Stimulated activated CD8-positive, alpha-beta memory T cell treated with anti-CD3 and anti-CD28 coated beads, Interleukin-12 subunit alpha, Interleukin-12 subunit beta, amount 100 ng/mL, for 24 hours (primary cell): ENCODE results near the gene SHISA3.

Source experiments
- DNase-seq: peaks from one replicate; pipeline ENCODE4 v3.0.0-alpha.2; 2020; ENCODE audit errors: extremely low read depth

Gene SHISA3

GRCh38 chr4:42391981-42392380 is 5.3 kb upstream of the SHISA3 start:
- DNase-seq, result no peak

- DNase-seq, result no peak
Observed at GRCh38 chr4:42392436-42392835, 4.9 kb upstream of the SHISA3 start.

- no peak for DNase-seq
Observed at GRCh38 chr4:42395595-42395994, 1.7 kb upstream of the SHISA3 start.

- no peak for DNase-seq
Observed at GRCh38 chr4:42396361-42396751, 932 bp upstream of the SHISA3 start.

GRCh38 chr4:42397635-42398170 is 415 bp downstream of the SHISA3 start:
- DNase-seq, result no peak

GRCh38 chr4:42398171-42398870 is 1.0 kb downstream of the SHISA3 start:
- no peak for DNase-seq

GRCh38 chr4:42398871-42399331 is 1.6 kb downstream of the SHISA3 start:
- DNase-seq, result no peak

GRCh38 chr4:42399393-42399792 is 2.1 kb downstream of the SHISA3 start:
- DNase-seq, result no peak

- no peak for DNase-seq
Observed at GRCh38 chr4:42401171-42401570, 3.9 kb downstream of the SHISA3 start.

GRCh38 chr4:42404001-42404400 is 6.7 kb downstream of the SHISA3 start:
- DNase-seq, result no peak

- DNase-seq, result no peak
Observed at GRCh38 chr4:42410446-42410845, 13.2 kb downstream of the SHISA3 start.

- DNase-seq, result no peak
Observed at GRCh38 chr4:42411803-42412202, 14.5 kb downstream of the SHISA3 start.

- DNase-seq, result no peak
Observed at GRCh38 chr4:42412251-42412650, 15.0 kb downstream of the SHISA3 start.

- DNase-seq, result no peak
Observed at GRCh38 chr4:42415281-42415680, 18.0 kb downstream of the SHISA3 start.

- DNase-seq, result no peak
Observed at GRCh38 chr4:42416017-42416416, 18.7 kb downstream of the SHISA3 start.

GRCh38 chr4:42417550-42417949 is 20.3 kb downstream of the SHISA3 start:
- no peak for DNase-seq

- no peak for DNase-seq
Observed at GRCh38 chr4:42420140-42420539, 22.9 kb downstream of the SHISA3 start.

- DNase-seq, result no peak
Observed at GRCh38 chr4:42425146-42426065, 28.1 kb downstream of the SHISA3 start.

GRCh38 chr4:42428036-42428435 is 30.7 kb downstream of the SHISA3 start:
- DNase-seq, result no peak

GRCh38 chr4:42436928-42437565 is 39.8 kb downstream of the SHISA3 start:
- no peak for DNase-seq

- DNase-seq, result no peak
Observed at GRCh38 chr4:42440083-42440482, 42.8 kb downstream of the SHISA3 start.

- DNase-seq, result no peak
Observed at GRCh38 chr4:42442601-42443000, 45.3 kb downstream of the SHISA3 start.
